HG02970 (cell line): ENCODE measurements around the gene PREB.

ENCODE experiments used
- ATAC-seq: cut with Tn5 transposase; IDR thresholded peaks from one replicate; pipeline ENCODE4 v1.9.1; 2021; ENCODE audit warnings: mild to moderate bottlenecking, moderate library complexity, moderate number of reproducible peaks; ENCODE audit not compliant: unreplicated experiment, low FRiP score

The PREB gene

DNA sequence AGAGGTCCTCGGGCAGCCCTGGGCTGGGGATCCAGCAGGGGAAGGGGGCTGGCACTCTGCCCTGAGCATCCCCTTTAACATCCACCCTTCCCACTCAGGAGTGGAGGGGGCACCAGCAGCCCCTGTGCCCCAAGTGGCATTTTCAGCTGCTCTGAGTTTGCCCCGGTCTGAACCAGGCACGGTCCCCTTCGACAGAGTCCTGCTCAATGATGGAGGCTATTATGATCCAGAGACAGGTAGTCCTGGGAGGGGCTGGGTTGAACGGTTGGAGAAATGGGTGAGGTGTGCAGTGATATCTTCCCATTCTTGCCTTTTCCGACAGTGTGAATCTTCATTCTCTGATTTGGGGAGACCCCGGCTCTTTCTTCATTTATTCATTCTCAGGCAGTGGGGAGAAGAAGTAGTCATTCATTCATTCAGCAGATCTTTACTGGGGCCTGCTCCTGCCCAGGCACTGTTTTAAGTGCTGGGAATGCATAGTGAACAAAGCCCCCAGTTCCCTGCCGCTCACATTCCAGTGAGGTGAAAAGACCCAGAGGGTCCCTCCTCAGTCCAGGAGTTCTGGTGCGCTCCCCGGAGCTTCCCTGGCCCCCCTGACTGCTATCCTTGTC is 49.3 kb downstream of the PREB start:
- ATAC-seq, result no peak

DNA sequence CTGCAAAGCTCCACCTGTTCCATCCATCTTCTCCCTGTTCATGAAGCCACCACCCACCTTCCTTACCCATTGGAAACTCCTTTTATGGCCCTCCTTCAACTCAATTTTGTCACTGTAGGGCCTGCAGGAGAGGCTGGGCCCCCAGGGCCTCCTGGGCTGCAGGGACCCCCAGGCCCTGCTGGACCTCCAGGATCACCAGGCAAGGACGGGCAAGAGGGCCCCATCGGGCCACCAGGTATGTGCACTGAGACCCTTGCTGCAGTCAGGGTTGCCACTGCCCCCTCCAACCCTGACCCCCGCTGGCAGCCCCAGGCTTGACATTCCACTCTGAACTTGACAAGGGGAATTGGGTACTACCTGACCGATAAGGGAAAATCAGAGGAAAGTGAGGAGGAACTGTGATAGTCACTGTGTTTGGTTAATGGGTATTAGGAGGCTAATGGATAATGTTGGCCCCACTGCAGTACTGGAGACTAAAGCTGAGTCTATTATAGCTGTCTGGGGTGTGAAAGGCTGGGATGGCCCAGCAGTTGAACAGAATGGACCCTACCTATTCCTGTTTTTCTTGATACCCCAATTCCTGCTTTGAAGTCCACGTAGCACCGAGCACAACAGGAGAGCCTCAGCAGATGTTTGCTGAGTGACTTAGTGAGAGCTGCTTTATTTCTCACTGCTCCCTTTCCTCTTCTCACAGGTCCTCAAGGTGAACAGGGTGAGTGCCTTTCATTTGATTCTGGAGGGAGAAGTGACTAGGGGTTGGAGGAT is 50.0 kb downstream of the PREB start:
- no peak for ATAC-seq

DNA sequence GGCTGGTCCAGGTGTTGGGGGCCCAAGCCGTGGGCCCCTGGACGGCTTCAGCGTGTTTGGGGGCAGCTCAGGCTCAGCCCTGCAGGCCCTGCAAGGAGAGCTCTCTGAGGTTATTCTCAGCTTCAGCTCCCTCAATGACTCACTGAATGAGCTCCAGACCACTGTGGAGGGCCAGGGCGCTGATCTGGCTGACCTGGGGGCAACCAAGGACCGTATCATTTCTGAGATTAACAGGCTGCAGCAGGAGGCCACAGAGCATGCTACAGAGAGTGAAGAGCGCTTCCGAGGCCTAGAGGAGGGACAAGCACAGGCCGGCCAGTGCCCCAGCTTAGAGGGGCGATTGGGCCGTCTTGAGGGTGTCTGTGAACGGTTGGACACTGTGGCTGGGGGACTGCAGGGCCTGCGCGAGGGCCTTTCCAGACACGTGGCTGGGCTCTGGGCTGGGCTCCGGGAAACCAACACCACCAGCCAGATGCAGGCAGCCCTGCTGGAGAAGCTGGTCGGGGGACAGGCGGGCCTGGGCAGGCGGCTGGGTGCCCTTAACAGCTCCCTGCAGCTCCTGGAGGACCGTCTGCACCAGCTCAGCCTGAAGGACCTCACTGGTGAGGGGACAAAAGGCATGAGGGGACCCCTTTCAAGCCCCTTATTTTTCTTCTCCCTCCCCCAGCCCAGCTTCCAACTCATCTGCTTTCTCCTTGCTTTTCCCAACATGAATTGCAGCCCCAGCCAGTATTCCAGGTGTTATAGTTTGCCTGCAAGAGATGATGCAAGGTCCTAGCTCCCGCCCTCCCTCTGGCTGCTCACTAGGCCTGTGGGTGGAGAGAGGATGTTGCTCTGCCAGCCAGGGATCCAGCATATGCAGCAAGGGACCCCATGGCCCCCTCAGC is 50.8 kb downstream of the PREB start:
- no peak for ATAC-seq

DNA sequence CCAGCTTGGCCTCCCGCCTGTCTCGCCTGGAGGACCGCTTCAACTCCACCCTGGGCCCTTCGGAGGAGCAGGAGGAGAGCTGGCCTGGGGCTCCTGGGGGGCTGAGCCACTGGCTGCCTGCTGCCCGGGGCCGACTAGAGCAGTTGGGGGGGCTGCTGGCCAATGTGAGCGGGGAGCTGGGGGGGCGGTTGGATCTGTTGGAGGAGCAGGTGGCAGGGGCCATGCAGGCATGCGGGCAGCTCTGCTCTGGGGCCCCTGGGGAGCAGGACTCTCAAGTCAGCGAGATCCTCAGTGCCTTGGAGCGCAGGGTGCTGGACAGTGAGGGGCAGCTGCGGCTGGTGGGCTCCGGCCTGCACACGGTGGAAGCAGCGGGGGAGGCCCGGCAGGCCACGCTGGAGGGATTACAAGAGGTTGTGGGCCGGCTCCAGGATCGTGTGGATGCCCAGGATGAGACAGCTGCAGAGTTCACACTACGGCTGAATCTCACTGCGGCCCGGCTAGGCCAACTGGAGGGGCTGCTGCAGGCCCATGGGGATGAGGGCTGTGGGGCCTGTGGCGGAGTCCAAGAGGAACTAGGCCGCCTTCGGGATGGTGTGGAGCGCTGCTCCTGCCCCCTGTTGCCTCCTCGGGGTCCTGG is 51.5 kb downstream of the PREB start:
- ATAC-seq, result no peak

DNA sequence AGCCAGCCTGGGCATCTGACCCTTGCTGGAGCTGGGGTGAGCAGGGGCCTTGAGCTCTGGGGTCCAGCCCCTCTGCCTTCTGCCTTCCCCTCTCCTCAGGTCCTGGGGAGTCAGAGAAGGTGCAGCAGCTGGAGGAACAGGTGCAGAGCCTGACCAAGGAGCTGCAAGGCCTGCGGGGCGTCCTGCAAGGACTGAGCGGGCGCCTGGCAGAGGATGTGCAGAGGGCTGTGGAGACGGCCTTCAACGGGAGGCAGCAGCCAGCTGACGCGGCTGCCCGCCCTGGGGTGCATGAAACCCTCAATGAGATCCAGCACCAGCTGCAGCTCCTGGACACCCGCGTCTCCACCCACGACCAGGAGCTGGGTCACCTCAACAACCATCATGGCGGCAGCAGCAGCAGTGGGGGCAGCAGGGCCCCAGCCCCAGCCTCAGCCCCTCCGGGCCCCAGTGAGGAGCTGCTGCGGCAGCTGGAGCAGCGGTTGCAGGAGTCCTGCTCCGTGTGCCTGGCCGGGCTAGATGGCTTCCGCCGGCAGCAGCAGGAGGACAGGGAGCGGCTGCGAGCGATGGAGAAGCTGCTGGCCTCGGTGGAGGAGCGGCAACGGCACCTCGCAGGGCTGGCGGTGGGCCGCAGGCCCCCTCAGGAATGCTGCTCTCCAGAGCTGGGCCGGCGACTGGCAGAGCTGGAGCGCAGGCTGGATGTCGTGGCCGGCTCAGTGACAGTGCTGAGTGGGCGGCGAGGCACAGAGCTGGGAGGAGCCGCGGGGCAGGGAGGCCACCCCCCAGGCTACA is 52.3 kb downstream of the PREB start:
- ATAC-seq, result no peak
